H9 (cell line): ENCODE results near the gene RFX1. TPM values are rescaled to one million over a fixed set of nuclear protein-coding genes. Genes with fewer than 3 reads are reported as not detected.
"Not testable (repeated sequence)": the region's sequence is repeated elsewhere in the genome, so short reads cannot be mapped to it uniquely, and the experiment has no call there.

Experiments
- DNase-seq: peaks from one replicate; pipeline ENCODE4 v3.0.0-alpha.2; 2017
- H2AFZ ChIP-seq: one replicate; pipeline ENCODE4 v1.6.1; 2013; ENCODE audit warnings: mild to moderate bottlenecking, low read length, control low read depth, moderate library complexity
- H2AK5ac ChIP-seq: 2 replicates; pipeline ENCODE4 v1.6.1; 2013; ENCODE audit warnings: low read length, control low read depth, mixed read lengths; ENCODE audit not compliant: insufficient read length
- H2BK120ac ChIP-seq: one replicate; pipeline ENCODE4 v1.6.1; 2013; ENCODE audit warnings: low read depth, mild to moderate bottlenecking, low read length, control low read depth, inconsistent platforms; ENCODE audit not compliant: poor library complexity, severe bottlenecking
- H2BK12ac ChIP-seq: 2 replicates; pipeline ENCODE4 v1.6.1; 2013; ENCODE audit warnings: low read length, control low read depth, mixed read lengths, low read depth; ENCODE audit not compliant: insufficient read length
- H2BK15ac ChIP-seq: 2 replicates; pipeline ENCODE4 v1.6.1; 2013; ENCODE audit warnings: low read depth, low read length, control low read depth
- H2BK20ac ChIP-seq: one replicate; pipeline ENCODE4 v1.6.1; 2013; ENCODE audit warnings: low read depth, mild to moderate bottlenecking, low read length, control low read depth, inconsistent platforms; ENCODE audit not compliant: poor library complexity, severe bottlenecking
- H2BK5ac ChIP-seq: 2 replicates; pipeline ENCODE4 v1.6.1; 2013; ENCODE audit warnings: low read length, control low read depth, mixed read lengths; ENCODE audit not compliant: insufficient read length
- H3K14ac ChIP-seq: 2 replicates; pipeline ENCODE4 v1.6.1; 2013; ENCODE audit warnings: low read length, control low read depth; ENCODE audit not compliant: insufficient read depth
- H3K18ac ChIP-seq: 2 replicates; pipeline ENCODE4 v1.6.1; 2013; ENCODE audit warnings: low read depth, mild to moderate bottlenecking, mixed read lengths, low read length, control low read depth; ENCODE audit not compliant: insufficient read length
- H3K23ac ChIP-seq: 2 replicates; pipeline ENCODE4 v1.6.1; 2013; ENCODE audit warnings: low read length, control low read depth, mixed read lengths, low read depth; ENCODE audit not compliant: insufficient read length
- H3K23me2 ChIP-seq: 2 replicates; pipeline ENCODE4 v1.6.1; 2013; ENCODE audit warnings: low read depth, mild to moderate bottlenecking, mixed read lengths, low read length, control low read depth; ENCODE audit not compliant: insufficient read length, poor library complexity, severe bottlenecking
- H3K27ac ChIP-seq: 2 replicates; pipeline ENCODE4 v1.5.1; 2013; ENCODE audit warnings: low read length, control low read depth, mixed read lengths, low read depth; ENCODE audit not compliant: insufficient read length
- H3K27me3 ChIP-seq: 2 replicates; pipeline ENCODE4 v1.6.1; 2013; ENCODE audit warnings: low read length, control low read depth, inconsistent platforms; ENCODE audit not compliant: insufficient read depth
- H3K4ac ChIP-seq: 2 replicates; pipeline ENCODE4 v1.6.1; 2013; ENCODE audit warnings: low read depth, mild to moderate bottlenecking, control low read depth, inconsistent platforms, low read length, moderate library complexity
- H3K4me1 ChIP-seq: 2 replicates; pipeline ENCODE4 v1.6.1; 2013; ENCODE audit warnings: low read length, control low read depth, inconsistent platforms; ENCODE audit not compliant: insufficient read depth
- H3K4me2 ChIP-seq: 2 replicates; pipeline ENCODE4 v1.6.1; 2013; ENCODE audit warnings: low read length, control low read depth, mixed read lengths; ENCODE audit not compliant: insufficient read length, insufficient read depth
- H3K56ac ChIP-seq: 2 replicates; pipeline ENCODE4 v1.6.1; 2013; ENCODE audit warnings: low read depth, mild to moderate bottlenecking, mixed read lengths, low read length, control low read depth; ENCODE audit not compliant: insufficient read length
- H3K79me1 ChIP-seq: 2 replicates; pipeline ENCODE4 v1.6.1; 2013; ENCODE audit warnings: low read depth, mild to moderate bottlenecking, moderate library complexity, low read length, control low read depth, inconsistent platforms; ENCODE audit not compliant: insufficient read depth, poor library complexity, severe bottlenecking
- H3K79me2 ChIP-seq: 2 replicates; pipeline ENCODE4 v1.6.1; 2013; ENCODE audit warnings: low read length, control low read depth, inconsistent platforms; ENCODE audit not compliant: insufficient read depth
- H3K9ac ChIP-seq: 2 replicates; pipeline ENCODE4 v1.6.1; 2013; ENCODE audit warnings: low read length, control low read depth, mixed read lengths; ENCODE audit not compliant: insufficient read length; ENCODE audit errors: extremely low read depth
- H3K9me3 ChIP-seq: one replicate; pipeline ENCODE4 v1.6.1; 2013; ENCODE audit warnings: low read depth, low read length, inconsistent platforms; ENCODE audit not compliant: control insufficient read depth
- H3T11ph ChIP-seq: one replicate; pipeline ENCODE4 v1.6.1; 2013; ENCODE audit warnings: mild to moderate bottlenecking, low read length, control low read depth, inconsistent platforms
- H4K20me1 ChIP-seq: one replicate; pipeline ENCODE4 v1.6.1; 2013; ENCODE audit not compliant: control insufficient read depth, insufficient read length, insufficient read depth
- H4K5ac ChIP-seq: 2 replicates; pipeline ENCODE4 v1.6.1; 2013; ENCODE audit warnings: low read depth, mild to moderate bottlenecking, mixed read lengths, low read length, control low read depth; ENCODE audit not compliant: insufficient read length
- H4K8ac ChIP-seq: replicated peaks from 2 replicates; pipeline ENCODE4 v1.6.1; 2013; ENCODE audit warnings: low read length, control low read depth, mixed read lengths, low read depth; ENCODE audit not compliant: insufficient read length
- H4K91ac ChIP-seq: 2 replicates; pipeline ENCODE4 v1.6.1; 2013; ENCODE audit warnings: low read depth, mild to moderate bottlenecking, moderate library complexity, mixed read lengths, low read length, control low read depth; ENCODE audit not compliant: insufficient read length
- H3K27ac Mint-ChIP-seq, 3 experiments: 2 replicates in 2 of 3; 3 replicates in 1 of 3; pipeline ENCODE4 v1.8.0; 2020 to 2021; ENCODE audit warnings: mixed read lengths in 3 of 3, mild to moderate bottlenecking in 1 of 3, moderate library complexity in 1 of 3
- H3K27me3 Mint-ChIP-seq: 2 replicates; pipeline ENCODE4 v1.8.0; 2021; ENCODE audit warnings: low read depth, mild to moderate bottlenecking, moderate library complexity, mixed read lengths
- H3K36me3 Mint-ChIP-seq, 3 experiments: 2 replicates in 2 of 3; 3 replicates in 1 of 3; pipeline ENCODE4 v1.8.0; 2020 to 2021; ENCODE audit warnings: low read depth in 3 of 3, mixed read lengths in 3 of 3; ENCODE audit not compliant: insufficient read depth in 1 of 3
- H3K4me1 Mint-ChIP-seq, 2 experiments: 2 replicates each; pipeline ENCODE4 v1.8.0; 2020; ENCODE audit warnings: mixed read lengths in 2 of 2
- H3K4me3 Mint-ChIP-seq, 2 experiments: 2 replicates in 1 of 2; 3 replicates in 1 of 2; pipeline ENCODE4 v1.8.0; 2020 to 2021; ENCODE audit warnings: mild to moderate bottlenecking in 2 of 2, mixed read lengths in 2 of 2, moderate library complexity in 1 of 2
- H3K9me3 Mint-ChIP-seq, 2 experiments: 2 replicates in 1 of 2; 3 replicates in 1 of 2; pipeline ENCODE4 v1.8.0; 2020; ENCODE audit warnings: mild to moderate bottlenecking in 2 of 2, mixed read lengths in 2 of 2, moderate library complexity in 1 of 2
- WGBS: extraction: QIAGEN DNeasy Blood & Tissue Kit; methylation state at CpG from one replicate; pipeline ENCODE4 v1.1.7; 2013; ENCODE audit warnings: missing lambda C conversion rate, low lambda C conversion rate, mixed read lengths; ENCODE audit not compliant: insufficient read length; ENCODE audit errors: extremely low coverage; 5-methylcytosine and 5-hydroxymethylcytosine counted together
- total RNA-seq: library from RNA; stranded (reverse); gene quantifications from 2 replicates; pipeline ENCODE4 v1.2.1, GENCODE V29; 2021
- TF ChIP-seq, protein P1 (sequence below): fragments of 200-600 bp; sonication (generic); conservative IDR thresholded peaks from 3 replicates; pipeline ENCODE4 v1.8.0; 2021; ENCODE audit warnings: antibody characterized with exemption, mild to moderate bottlenecking

Gene RFX1
- total RNA-seq, 1 experiment from 2014 or later = 21.4 TPM

DNA sequence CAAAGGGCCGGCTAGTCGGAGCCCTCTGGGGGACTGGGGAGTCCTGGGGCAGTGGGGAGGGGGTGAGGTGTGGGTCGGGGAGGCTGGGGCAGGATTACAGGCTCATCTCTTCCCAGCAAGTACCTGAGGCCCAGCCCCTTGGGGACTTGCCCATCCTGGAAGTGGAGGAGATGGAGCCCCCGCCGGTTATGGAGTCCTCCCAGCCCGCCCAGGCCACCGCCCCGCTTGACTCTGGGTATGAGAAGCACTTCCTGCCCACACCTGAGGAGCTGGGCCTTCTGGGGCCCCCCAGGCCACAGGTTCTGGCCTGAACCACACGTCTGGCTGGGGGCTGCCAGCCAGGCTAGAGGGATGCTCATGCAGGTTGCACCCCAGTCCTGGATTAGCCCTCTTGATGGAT lies 45.9 kb upstream of the RFX1 start:
- no CpG with 5 or more reads among the region's 9 CpGs for WGBS
- no peak overlapping the region for H2AK5ac ChIP-seq
- H4K5ac ChIP-seq = no peak overlapping the region
- H3K23ac ChIP-seq = no peak overlapping the region
- Mint-ChIP-seq H3K4me1 (peaks cover 3% of the 10 kb centered on the region in 2 experiments; a peak in 3 of 4 replicates), H3K9me3 (peaks cover 3 to 7% of the 10 kb centered on the region in 2 experiments; a peak in 3 of 5 replicates), H3K27ac (no peak overlapping the region), H3K36me3 (peaks cover 21 to 33% (median 25%) of the 10 kb centered on the region in 3 experiments), H3K4me3 (no peak overlapping the region), H3K27me3 (peaks cover 9% of the 10 kb centered on the region)
- H3K14ac ChIP-seq = no peak overlapping the region
- H3K79me1 ChIP-seq = no peaks in the 10 kb centered on the region
- no peak overlapping the region for H3K27ac ChIP-seq
- no peak overlapping the region for H2BK5ac ChIP-seq
- H2BK12ac ChIP-seq = no peak overlapping the region
- H3K9ac ChIP-seq = no peak overlapping the region
- H3K4me2 ChIP-seq = no peak overlapping the region
- H3K27me3 ChIP-seq = no peaks in the 10 kb centered on the region
- no peak overlapping the region for H2BK15ac ChIP-seq
- H3K56ac ChIP-seq = no peak overlapping the region
- no peak overlapping the region for H4K8ac ChIP-seq
- H3K79me2 ChIP-seq = no peaks in the 10 kb centered on the region
- H2BK120ac ChIP-seq = no peak overlapping the region
- H2AFZ ChIP-seq = no peak overlapping the region
- no peaks in the 10 kb centered on the region for H3K23me2 ChIP-seq
- no peak for DNase-seq
- H4K20me1 ChIP-seq = no peaks in the 10 kb centered on the region
- H3K9me3 ChIP-seq = no peaks in the 10 kb centered on the region
- TF ChIP-seq, protein P1, sequence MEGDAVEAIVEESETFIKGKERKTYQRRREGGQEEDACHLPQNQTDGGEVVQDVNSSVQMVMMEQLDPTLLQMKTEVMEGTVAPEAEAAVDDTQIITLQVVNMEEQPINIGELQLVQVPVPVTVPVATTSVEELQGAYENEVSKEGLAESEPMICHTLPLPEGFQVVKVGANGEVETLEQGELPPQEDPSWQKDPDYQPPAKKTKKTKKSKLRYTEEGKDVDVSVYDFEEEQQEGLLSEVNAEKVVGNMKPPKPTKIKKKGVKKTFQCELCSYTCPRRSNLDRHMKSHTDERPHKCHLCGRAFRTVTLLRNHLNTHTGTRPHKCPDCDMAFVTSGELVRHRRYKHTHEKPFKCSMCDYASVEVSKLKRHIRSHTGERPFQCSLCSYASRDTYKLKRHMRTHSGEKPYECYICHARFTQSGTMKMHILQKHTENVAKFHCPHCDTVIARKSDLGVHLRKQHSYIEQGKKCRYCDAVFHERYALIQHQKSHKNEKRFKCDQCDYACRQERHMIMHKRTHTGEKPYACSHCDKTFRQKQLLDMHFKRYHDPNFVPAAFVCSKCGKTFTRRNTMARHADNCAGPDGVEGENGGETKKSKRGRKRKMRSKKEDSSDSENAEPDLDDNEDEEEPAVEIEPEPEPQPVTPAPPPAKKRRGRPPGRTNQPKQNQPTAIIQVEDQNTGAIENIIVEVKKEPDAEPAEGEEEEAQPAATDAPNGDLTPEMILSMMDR = no peak
- no peak overlapping the region for H3T11ph ChIP-seq
- H3K4me1 ChIP-seq = no peaks in the 10 kb centered on the region
- no peak overlapping the region for H3K4ac ChIP-seq
- no peak overlapping the region for H4K91ac ChIP-seq
- no peak overlapping the region for H3K18ac ChIP-seq
- H2BK20ac ChIP-seq = no peak overlapping the region

DNA sequence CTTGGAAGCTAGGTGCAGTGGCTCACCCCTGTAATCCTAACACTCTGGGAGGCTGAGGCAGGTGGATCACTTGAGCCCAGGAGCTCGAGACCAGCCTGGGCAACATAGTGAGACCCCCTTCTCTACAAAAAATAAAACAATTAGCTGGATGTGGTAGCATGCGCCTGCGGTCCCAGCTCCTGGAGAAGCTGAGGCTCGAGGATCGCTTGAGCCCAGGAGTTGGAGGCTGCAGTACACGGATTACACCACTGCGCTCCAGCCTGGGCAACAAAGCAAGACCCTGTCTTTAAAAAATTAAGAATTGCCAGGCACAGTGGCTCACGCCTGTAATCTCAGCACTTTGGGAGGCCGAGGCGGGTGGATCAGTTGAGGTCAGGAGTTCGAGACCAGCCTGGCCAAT lies 44.8 kb upstream of the RFX1 start:
- not testable (repeated sequence) for H2AFZ ChIP-seq, H3T11ph ChIP-seq, H3K4ac ChIP-seq, H2BK5ac ChIP-seq, H2AK5ac ChIP-seq, H4K20me1 ChIP-seq, H3K9me3 Mint-ChIP-seq, DNase-seq, H3K23me2 ChIP-seq, H3K27ac ChIP-seq, H3K18ac ChIP-seq, H3K27me3 ChIP-seq, H3K4me3 Mint-ChIP-seq, H2BK20ac ChIP-seq, H4K5ac ChIP-seq, H3K79me1 ChIP-seq, H3K27me3 Mint-ChIP-seq, H3K9me3 ChIP-seq, H4K91ac ChIP-seq, H3K14ac ChIP-seq, H3K56ac ChIP-seq, H3K4me2 ChIP-seq, H3K27ac Mint-ChIP-seq, H2BK15ac ChIP-seq, H3K79me2 ChIP-seq, H3K4me1 ChIP-seq, H4K8ac ChIP-seq, H2BK12ac ChIP-seq, H3K4me1 Mint-ChIP-seq, H3K23ac ChIP-seq, H2BK120ac ChIP-seq, H3K9ac ChIP-seq
- peaks cover 21 to 35% (median 25%) of the 10 kb centered on the region in 3 experiments for H3K36me3 Mint-ChIP-seq
- WGBS = no CpG with 5 or more reads among the region's 11 CpGs
